ENCODE results near the gene IL17RC. TPM values are rescaled to one million over a fixed set of nuclear protein-coding genes. Genes with fewer than 3 reads are reported as not detected.

IL17RC gene
- total and polyA plus RNA-seq, 8 donors: 11.9 to 55.7 (median 16.8) TPM

DNA sequence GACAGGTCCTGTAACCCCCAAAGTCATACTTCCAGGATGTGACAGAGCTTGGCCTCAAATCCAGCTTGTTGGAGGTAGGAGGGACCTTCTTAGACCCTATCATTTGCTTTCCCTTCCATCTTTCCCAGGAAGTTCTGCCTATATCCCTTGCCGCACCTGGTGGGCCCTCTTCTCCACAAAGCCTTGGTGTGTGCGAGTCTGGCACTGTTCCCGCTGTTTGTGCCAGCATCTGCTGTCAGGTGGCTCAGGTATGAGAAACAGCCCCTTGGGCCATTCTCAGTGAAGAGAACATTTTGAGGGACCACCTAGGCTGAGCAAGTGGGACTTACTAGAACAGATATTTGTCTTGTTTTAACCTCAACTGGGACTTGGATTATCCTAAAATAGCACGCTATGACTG is 13.0 kb upstream of the IL17RC start:
- Histone ChIP-seq H3K36me3 (no peaks in the 10 kb centered on the region), H3K4me3 (peak overlapping the region in 2 of 4 donors; percentile 37 to 53), H3K9me3 (no peaks in the 10 kb centered on the region), H3K4me1 (peaks cover 18 to 20% (median 19%) of the 10 kb centered on the region in 3 donors), H3K27me3 (no peaks in the 10 kb centered on the region), H3K27ac (no peak overlapping the region)
- DNase-seq: peak in 1 of 6 donors; percentile 45
- no peak for FAIRE-seq
- intact Hi-C loops (cut with DNase I): no loop called here
- ATAC-seq: no peak
- 45 to 52% methylated on average over 4 of the region's 4 CpGs for WGBS, 2 donors
- TF ChIP-seq, protein P1, sequence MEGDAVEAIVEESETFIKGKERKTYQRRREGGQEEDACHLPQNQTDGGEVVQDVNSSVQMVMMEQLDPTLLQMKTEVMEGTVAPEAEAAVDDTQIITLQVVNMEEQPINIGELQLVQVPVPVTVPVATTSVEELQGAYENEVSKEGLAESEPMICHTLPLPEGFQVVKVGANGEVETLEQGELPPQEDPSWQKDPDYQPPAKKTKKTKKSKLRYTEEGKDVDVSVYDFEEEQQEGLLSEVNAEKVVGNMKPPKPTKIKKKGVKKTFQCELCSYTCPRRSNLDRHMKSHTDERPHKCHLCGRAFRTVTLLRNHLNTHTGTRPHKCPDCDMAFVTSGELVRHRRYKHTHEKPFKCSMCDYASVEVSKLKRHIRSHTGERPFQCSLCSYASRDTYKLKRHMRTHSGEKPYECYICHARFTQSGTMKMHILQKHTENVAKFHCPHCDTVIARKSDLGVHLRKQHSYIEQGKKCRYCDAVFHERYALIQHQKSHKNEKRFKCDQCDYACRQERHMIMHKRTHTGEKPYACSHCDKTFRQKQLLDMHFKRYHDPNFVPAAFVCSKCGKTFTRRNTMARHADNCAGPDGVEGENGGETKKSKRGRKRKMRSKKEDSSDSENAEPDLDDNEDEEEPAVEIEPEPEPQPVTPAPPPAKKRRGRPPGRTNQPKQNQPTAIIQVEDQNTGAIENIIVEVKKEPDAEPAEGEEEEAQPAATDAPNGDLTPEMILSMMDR (IDR thresholded peaks at IDR 0.05): no peak

DNA sequence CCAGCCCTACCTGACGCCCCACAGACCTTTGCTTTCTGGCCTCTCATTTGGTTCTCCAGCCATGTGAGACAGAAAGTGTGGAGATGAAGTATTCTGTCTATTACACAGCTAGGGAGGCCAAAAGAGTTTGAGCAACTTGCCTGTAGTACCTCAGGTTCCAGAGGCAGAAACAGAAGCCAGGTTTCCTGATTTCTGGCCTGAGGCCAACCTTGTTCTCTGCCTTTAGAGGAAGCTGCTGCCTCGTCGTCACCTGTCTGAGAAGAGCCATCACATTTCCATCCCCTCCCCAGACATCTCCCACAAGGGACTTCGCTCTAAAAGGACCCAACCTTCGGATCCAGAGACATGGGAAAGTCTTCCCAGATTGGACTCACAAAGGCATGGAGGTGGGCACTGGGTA is 10.4 kb upstream of the IL17RC start:
- ATAC-seq (no peak), FAIRE-seq (no peak), DNase-seq (no peak)
- 88 to 90% methylated on average over 5 of the region's 5 CpGs for WGBS, 2 donors
- intact Hi-C loops (cut with DNase I): no loop called here
- TF ChIP-seq, protein P1 (IDR thresholded peaks at IDR 0.05): no peak
- no peak overlapping the region for H3K27ac ChIP-seq
- H3K27me3 ChIP-seq: no peaks in the 10 kb centered on the region
- peaks cover 0 to under 1% (median 0%) of the 10 kb centered on the region in 3 donors for H3K36me3 ChIP-seq
- no peaks in the 10 kb centered on the region for H3K9me3 ChIP-seq
- peaks cover 8 to 14% (median 11%) of the 10 kb centered on the region in 3 donors for H3K4me1 ChIP-seq
- H3K4me3 ChIP-seq: no peak overlapping the region

DNA sequence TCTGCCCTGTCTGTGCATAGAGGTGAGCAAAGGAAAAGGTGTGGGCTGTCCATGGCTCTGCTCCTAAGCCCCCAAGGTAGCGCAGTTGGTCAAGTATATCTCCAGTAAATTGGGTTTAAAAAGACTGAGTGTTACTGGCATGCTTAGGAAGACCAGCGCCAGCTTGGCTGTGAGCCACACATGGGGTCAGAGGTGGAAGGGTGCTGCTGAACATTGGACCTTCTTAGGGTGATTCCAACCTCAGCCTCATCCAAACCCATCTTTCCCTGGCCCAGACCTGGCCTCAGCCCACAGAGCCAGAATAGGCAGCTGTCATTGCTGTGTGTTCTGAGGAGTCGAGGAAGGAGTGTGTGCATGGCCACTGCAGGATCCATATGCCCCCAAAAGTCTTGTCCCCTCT is 8.6 kb upstream of the IL17RC start:
- H3K4me1 ChIP-seq: peaks cover 3 to 7% (median 7%) of the 10 kb centered on the region in 3 donors
- no peak overlapping the region for H3K4me3 ChIP-seq
- FAIRE-seq: no peak
- no peak for ATAC-seq
- TF ChIP-seq, protein P1 (IDR thresholded peaks at IDR 0.05): no peak
- DNase-seq: no peak
- intact Hi-C loops (cut with DNase I): no loop called here
- WGBS, 2 donors: 91 to 96% methylated on average over 3 of the region's 3 CpGs
- no peaks in the 10 kb centered on the region for H3K27me3 ChIP-seq
- H3K9me3 ChIP-seq: no peaks in the 10 kb centered on the region
- peaks cover 0 to 7% (median 0%) of the 10 kb centered on the region in 3 donors for H3K36me3 ChIP-seq
- no peak overlapping the region for H3K27ac ChIP-seq

DNA sequence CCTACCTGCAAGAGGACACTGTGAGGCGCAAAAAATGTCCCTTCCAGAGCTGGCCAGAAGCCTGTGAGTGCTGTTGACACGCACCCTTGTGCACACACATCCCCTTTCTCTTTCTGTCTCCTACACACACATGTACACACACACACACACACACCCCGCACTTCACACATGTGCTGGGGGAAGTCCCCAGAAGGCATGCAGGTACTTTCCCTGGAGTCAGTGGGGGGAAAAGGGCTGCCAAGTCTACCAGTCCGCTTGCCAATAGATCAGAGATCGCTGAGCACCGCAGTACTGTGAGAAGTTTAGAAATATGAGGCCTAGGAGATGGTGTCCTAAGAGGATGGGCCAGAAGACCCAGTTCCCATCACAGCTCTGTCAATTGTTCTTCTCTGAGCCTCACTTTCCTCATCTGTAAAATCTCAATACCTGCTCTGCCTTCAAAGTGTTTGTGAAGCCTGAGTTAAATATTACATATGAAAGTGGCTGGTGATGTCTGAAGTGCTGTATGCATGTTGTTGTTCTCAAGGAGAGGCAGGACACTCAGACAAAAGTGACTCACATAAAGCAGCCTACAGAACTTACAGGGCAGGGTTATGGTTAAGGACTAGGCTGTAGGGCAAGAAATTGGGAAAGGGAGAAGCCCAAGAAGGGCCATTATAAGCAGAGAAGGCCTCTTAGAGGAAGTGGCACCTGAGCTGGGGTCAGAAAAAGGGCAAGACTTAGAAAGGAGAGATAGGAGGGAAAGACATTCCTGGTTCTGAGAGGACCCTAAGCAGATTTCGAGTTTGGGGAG is 7.5 kb upstream of the IL17RC start:
- FAIRE-seq (no peak), DNase-seq (no peak), ATAC-seq (peak in 3 of 4 donors; percentile 38 to 65 (median 46))
- H3K36me3 ChIP-seq: peaks cover 0 to 7% (median 0%) of the 10 kb centered on the region in 3 donors
- WGBS, 2 donors: 68 to 71% methylated on average over 7 of the region's 7 CpGs
- no peak overlapping the region for H3K4me3 ChIP-seq
- H3K27me3 ChIP-seq: no peaks in the 10 kb centered on the region
- H3K4me1 ChIP-seq: peaks cover 0 to 6% (median 2%) of the 10 kb centered on the region in 3 donors
- TF ChIP-seq, protein P1 (IDR thresholded peaks at IDR 0.05): no peak
- intact Hi-C loops (cut with DNase I): no loop called here
- H3K27ac ChIP-seq: no peak overlapping the region
- H3K9me3 ChIP-seq: no peaks in the 10 kb centered on the region

DNA sequence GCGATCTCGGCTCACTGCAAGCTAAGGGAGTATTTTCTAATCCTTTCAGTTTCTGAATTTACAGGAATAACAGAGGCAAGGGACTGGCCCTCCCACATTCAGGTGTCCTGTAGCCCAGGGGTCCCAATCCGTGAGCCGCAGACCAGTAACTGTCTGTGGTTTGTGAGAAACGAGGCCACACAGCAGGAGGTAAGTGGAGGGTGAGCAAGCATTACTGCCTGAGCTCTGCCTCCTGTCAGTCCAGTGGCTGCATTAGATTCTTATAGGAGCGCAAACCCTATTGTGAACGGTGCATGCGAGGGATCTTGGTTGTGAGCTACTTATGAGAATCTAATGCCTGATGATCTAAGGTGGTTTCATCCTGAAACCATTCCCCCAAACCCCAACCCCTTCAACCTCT is 5.0 kb upstream of the IL17RC start:
- no peaks in the 10 kb centered on the region for H3K27me3 ChIP-seq
- no peak for ATAC-seq
- no peak overlapping the region for H3K27ac ChIP-seq
- intact Hi-C loops (cut with DNase I): no loop called here
- no peaks in the 10 kb centered on the region for H3K9me3 ChIP-seq
- peaks cover 4 to 17% (median 15%) of the 10 kb centered on the region in 3 donors for H3K4me1 ChIP-seq
- TF ChIP-seq, protein P1 (IDR thresholded peaks at IDR 0.05): no peak
- no peak overlapping the region for H3K4me3 ChIP-seq
- peaks cover 0 to 7% (median 0%) of the 10 kb centered on the region in 3 donors for H3K36me3 ChIP-seq
- 87 to 91% methylated on average over 8 of the region's 8 CpGs for whole genome bisulfite sequencing, 2 donors
- DNase-seq: no peak
- no peak for FAIRE-seq

Data from pancreas (tissue), 10 donors.